Measurements from ENCODE around the gene NEDD4L.

The NEDD4L gene

DNA sequence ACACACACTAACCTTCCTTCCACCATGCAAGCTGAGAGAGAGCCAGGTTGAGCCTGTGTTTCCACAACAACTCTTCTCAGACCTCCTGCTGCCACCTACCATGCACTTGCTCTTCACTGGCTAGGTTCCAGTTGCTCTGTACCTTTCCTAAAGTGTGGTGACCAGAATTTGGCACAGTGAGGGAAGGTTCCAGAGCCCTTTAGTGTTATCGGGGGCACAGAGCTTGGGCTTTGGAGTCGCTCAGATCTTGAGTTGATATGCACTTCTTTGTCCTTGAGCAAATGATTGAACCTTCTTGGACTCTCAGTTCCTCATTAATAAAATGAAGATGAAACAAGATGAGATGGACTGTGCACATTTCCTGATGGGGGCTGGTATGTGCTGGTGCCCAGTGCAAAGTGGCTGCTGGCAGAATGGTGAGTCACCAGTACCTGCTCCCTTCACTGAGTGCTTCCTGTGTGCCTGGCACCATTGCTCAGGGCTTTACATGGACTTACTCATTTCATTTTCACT is 47.1 kb downstream of the NEDD4L start:
- CTCF ChIA-PET: interaction anchor here (0.6 to 1.0 kb wide), 3 partner anchors 31 to 48 kb away, joined by 3 read pairs; partner anchors contain the start of gene NEDD4L
- TF ChIP-seq, protein P1, sequence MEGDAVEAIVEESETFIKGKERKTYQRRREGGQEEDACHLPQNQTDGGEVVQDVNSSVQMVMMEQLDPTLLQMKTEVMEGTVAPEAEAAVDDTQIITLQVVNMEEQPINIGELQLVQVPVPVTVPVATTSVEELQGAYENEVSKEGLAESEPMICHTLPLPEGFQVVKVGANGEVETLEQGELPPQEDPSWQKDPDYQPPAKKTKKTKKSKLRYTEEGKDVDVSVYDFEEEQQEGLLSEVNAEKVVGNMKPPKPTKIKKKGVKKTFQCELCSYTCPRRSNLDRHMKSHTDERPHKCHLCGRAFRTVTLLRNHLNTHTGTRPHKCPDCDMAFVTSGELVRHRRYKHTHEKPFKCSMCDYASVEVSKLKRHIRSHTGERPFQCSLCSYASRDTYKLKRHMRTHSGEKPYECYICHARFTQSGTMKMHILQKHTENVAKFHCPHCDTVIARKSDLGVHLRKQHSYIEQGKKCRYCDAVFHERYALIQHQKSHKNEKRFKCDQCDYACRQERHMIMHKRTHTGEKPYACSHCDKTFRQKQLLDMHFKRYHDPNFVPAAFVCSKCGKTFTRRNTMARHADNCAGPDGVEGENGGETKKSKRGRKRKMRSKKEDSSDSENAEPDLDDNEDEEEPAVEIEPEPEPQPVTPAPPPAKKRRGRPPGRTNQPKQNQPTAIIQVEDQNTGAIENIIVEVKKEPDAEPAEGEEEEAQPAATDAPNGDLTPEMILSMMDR (IDR thresholded peaks at IDR 0.05; ENCODE audit: control extremely low read depth, extremely low read depth, low read depth, missing control alignments): no peak
- DNase-seq (ENCODE audit: extremely low spot score): peak; percentile 23
- POLR2A ChIA-PET: no interaction called here

DNA sequence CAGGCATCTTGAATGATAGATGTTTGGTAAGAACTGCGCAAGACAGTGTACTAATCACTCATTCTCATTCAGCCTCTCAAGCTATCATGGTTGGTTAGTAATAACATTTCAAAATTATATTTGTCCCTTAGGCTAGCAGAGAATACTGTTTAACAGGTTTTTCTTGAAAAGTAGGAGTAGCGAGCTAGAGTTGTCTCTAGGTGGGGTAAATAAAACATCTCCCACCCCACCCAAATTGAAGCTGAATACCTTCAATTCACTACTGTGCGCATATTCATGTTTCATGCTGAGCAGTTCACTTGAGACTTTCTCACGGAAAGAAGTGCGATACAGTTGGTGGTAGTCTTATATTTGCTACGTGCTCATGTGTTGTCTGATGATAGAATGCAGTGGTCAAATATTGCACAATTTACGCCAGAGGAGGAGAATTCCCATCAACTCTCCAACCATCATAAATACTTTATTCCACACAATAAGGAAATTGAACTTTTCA is 49.3 kb downstream of the NEDD4L start:
- POLR2A ChIA-PET: no interaction called here
- no peak for DNase-seq (ENCODE audit: extremely low spot score)
- TF ChIP-seq, protein P1 (IDR thresholded peaks at IDR 0.05; ENCODE audit: control extremely low read depth, extremely low read depth, low read depth, missing control alignments): no peak
- CTCF ChIA-PET: interaction anchor here (0.8 to 1.9 kb wide), 4 partner anchors 13 to 211 kb away, joined by 3 to 5 read pairs (median 3); no protein-coding TSS in a partner anchor

DNA sequence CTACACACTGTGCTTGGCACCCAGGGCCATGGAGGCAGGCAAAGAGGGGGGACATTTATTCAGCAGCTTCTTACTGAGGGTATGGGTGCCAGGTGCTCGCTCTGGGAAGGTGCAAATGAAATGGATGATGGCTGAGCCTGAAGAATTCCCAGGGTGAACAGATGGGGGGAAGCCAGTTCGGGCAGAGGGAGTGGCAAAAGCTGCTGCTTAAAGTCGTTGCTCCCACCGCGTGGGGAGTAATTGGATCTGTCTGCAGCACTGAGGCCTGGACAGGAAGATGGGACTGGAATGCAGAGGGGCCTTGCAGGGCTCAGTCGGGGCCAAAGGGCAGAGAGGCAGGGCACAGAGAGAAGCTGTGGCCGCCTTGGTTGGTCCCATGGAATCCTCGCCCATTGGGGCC is 51.2 kb downstream of the NEDD4L start:
- no peak for DNase-seq (ENCODE audit: extremely low spot score)
- POLR2A ChIA-PET: no interaction called here
- TF ChIP-seq, protein P1 (IDR thresholded peaks at IDR 0.05; ENCODE audit: control extremely low read depth, extremely low read depth, low read depth, missing control alignments): no peak
- CTCF ChIA-PET: interaction anchor here (0.9 to 1.6 kb wide), 4 partner anchors 10 to 43 kb away, joined by 3 to 5 read pairs (median 4); no protein-coding TSS in a partner anchor

DNA sequence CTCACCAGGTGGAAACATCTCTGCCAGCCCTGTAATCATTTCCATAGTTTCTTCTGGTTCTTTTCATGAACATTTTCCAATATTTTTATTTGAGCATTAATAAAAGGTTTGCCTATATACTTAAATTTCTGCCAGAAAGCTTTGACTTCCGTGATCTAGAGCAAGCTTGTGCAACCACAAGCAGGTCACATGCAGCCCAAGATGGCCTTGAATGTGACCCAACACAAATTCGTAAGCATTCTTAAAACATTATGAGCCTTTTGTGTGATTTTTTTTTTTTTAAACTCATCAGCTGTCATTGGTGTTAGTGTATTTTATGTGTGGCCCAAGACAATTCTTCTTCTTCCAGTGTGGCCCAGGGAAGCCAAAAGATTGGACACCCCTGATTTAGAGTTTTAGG is 51.6 kb downstream of the NEDD4L start:
- ChIA-PET POLR2A (no interaction called here), CTCF (interaction anchor here (0.9 to 1.6 kb wide), 5 partner anchors 9 to 44 kb away, joined by 3 to 5 read pairs (median 4); no protein-coding TSS in a partner anchor)
- TF ChIP-seq, protein P1 (IDR thresholded peaks at IDR 0.05; ENCODE audit: control extremely low read depth, extremely low read depth, low read depth, missing control alignments): no peak
- DNase-seq (ENCODE audit: extremely low spot score): no peak

DNA sequence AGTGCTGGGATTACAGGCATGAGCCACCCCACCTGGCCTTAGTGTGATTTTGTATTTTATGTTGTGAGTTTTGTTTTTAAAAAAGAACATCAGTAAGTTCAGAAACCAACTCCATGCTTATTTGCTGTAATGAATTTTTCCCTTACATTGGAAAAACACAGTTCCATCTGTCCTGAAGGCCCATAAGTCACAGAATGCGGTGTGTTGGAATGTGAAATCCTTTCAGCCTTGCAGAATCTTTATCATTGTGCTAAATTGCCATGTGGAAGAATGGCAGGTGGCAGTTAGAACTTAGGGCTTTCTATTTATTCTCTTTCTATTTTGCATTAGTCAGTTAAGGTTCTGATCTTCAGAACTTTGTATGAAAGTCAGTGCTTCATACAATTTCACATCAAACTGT is 52.6 kb downstream of the NEDD4L start:
- ChIA-PET CTCF (interaction anchor here (1.5 to 1.6 kb wide), 2 partner anchors 25 to 45 kb away, joined by 4 to 5 read pairs; no protein-coding TSS in a partner anchor), POLR2A (no interaction called here)
- no peak for DNase-seq (ENCODE audit: extremely low spot score)
- TF ChIP-seq, protein P1 (IDR thresholded peaks at IDR 0.05; ENCODE audit: control extremely low read depth, extremely low read depth, low read depth, missing control alignments): no peak

DNA sequence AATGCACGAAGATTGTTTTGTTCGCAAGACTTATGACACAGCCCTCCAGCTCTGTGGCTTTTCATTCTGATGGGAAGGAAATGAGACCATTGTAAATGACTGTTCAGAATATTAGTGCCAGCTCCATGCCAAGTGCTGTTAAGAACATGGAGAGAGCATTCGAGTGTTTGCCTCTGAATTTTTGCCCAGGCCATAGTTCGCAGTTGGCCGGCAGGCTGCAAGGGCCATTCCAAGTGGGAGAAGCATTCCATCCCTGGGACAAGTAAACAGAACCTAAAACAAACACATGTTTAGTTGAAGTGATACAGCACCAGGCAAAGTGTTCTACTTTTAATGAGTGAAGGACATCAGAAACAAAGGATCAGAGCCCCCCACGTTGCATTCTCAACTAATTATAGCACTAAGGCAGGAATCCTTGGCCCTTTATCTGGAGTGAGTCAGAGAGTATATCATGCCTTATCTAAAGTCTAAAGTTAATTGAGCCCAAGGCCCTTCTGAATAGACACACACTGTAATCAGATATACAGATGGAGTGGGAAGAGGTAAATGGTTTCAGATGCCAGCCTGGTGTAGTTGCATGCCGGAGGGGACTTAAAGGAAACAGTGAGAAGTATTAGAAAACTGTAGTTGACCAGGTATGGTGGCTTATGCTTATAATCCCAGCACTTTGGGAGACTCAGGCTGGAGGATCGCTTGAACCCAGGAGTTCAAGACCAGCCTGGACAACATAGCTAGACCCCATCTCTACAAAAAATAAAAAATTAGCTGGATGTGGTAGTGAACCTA is 53.3 kb downstream of the NEDD4L start:
- ChIA-PET POLR2A (no interaction called here), CTCF (interaction anchor here (1.5 kb wide), 1 partner anchor 24 kb away, joined by 5 read pairs; no protein-coding TSS in a partner anchor)
- TF ChIP-seq, protein P1 (IDR thresholded peaks at IDR 0.05; ENCODE audit: control extremely low read depth, extremely low read depth, low read depth, missing control alignments): no peak
- no peak for DNase-seq (ENCODE audit: extremely low spot score)
